Stimulated activated CD8-positive, alpha-beta memory T cell treated with anti-CD3 and anti-CD28 coated beads, Interleukin-4, amount 100 ng/mL, for 48 hours (primary cell): ENCODE measurements around the gene C1orf56.

Experiments
- DNase-seq: peaks from one replicate; pipeline ENCODE4 v3.0.0-alpha.2; 2020

Gene C1orf56

GRCh38 chr1:151026460-151026859, 21.1 kb upstream of the C1orf56 start:
- DNase-seq = no peak

GRCh38 chr1:151032164-151032563, 15.4 kb upstream of the C1orf56 start:
- DNase-seq = no peak

- no peak for DNase-seq
These were observed 12.4 kb upstream of the C1orf56 start for GRCh38 chr1:151035167-151035566.

- DNase-seq = no peak
These were observed 11.2 kb upstream of the C1orf56 start, which contains the start of gene BNIPL for GRCh38 chr1:151036356-151036755. Gene BNIPL (plus strand): TSS chr1:151036586. CDS start chr1:151036726, 140 bp downstream.

GRCh38 chr1:151037032-151037431, 10.5 kb upstream of the C1orf56 start:
- DNase-seq = no peak

- no peak for DNase-seq
These were observed 8.0 kb upstream of the C1orf56 start for GRCh38 chr1:151039521-151039920.

GRCh38 chr1:151043163-151043562, 4.4 kb upstream of the C1orf56 start:
- DNase-seq = no peak

GRCh38 chr1:151047925-151048644, 534 bp downstream of the C1orf56 start:
- peak; percentile 73 for DNase-seq

GRCh38 chr1:151048645-151049032, 1.1 kb downstream of the C1orf56 start:
- no peak for DNase-seq

- no peak for DNase-seq
These were observed 1.9 kb downstream of the C1orf56 start for GRCh38 chr1:151049458-151049857.

- no peak for DNase-seq
These were observed 2.6 kb downstream of the C1orf56 start for GRCh38 chr1:151050051-151050688.

GRCh38 chr1:151051356-151052009, 3.9 kb downstream of the C1orf56 start:
- DNase-seq = no peak

GRCh38 chr1:151054971-151055547, 7.5 kb downstream of the C1orf56 start:
- DNase-seq = no peak

GRCh38 chr1:151055581-151055980, 8.0 kb downstream of the C1orf56 start:
- no peak for DNase-seq

GRCh38 chr1:151056149-151056548, 8.6 kb downstream of the C1orf56 start:
- DNase-seq = no peak

GRCh38 chr1:151058692-151059091, 11.1 kb downstream of the C1orf56 start:
- peak; percentile 44 for DNase-seq

- peak; percentile 87 for DNase-seq
These were observed 11.8 kb downstream of the C1orf56 start, which contains the start of gene CDC42SE1 for GRCh38 chr1:151059109-151060006. Gene CDC42SE1 (minus strand): TSS chr1:151059622. CDS start chr1:151055730, 3,892 bp downstream.

- DNase-seq = peak; percentile 53
These were observed 12.6 kb downstream of the C1orf56 start, which contains the start of gene MLLT11 for GRCh38 chr1:151060007-151060656. Gene MLLT11 (plus strand): TSS chr1:151060397. CDS start chr1:151067225, 6,828 bp downstream.

GRCh38 chr1:151060657-151061421, 13.3 kb downstream of the C1orf56 start:
- DNase-seq = no peak

- no peak for DNase-seq
These were observed 14.2 kb downstream of the C1orf56 start for GRCh38 chr1:151061704-151062103.
